Neural cell (in vitro differentiated cells): ENCODE data around the gene PRR14. TPM values are rescaled to one million over a fixed set of nuclear protein-coding genes. Genes with fewer than 3 reads are reported as not detected.
A peak's percentile ranks its signal among the peaks of the same experiment; 100 is the strongest.

Experiments used
- H2AFZ ChIP-seq: fragments of 200-600, 300-800 bp; sonication (generic), shearing (Covaris generic); 2 replicates; pipeline ENCODE4 v1.6.0; 2014; ENCODE audit warnings: low read depth, mild to moderate bottlenecking, antibody characterized with exemption, low read length, moderate library complexity
- H3F3A ChIP-seq: fragments of 200-600 bp; shearing (Covaris generic); 2 replicates; pipeline ENCODE4 v1.6.1; 2016; ENCODE audit warnings: mild to moderate bottlenecking, moderate library complexity, mixed read lengths, antibody characterized with exemption, low read length; ENCODE audit not compliant: insufficient read depth, poor library complexity, severe bottlenecking
- H3K27ac ChIP-seq: fragments of 200-600, 300-800 bp; sonication (generic), shearing (Covaris generic); 2 replicates; pipeline ENCODE4 v1.5.1; 2014; ENCODE audit warnings: mild to moderate bottlenecking, low read length, moderate library complexity
- H3K27me3 ChIP-seq: fragments of 300-800, 200-600 bp; sonication (generic), shearing (Covaris generic); 2 replicates; pipeline ENCODE4 v1.6.0; 2014; ENCODE audit warnings: mild to moderate bottlenecking, low read depth, low read length, moderate library complexity; ENCODE audit not compliant: insufficient read depth
- H3K36me3 ChIP-seq: fragments of 300-800, 200-600 bp; sonication (generic), shearing (Covaris generic); 2 replicates; pipeline ENCODE4 v1.5.1; 2014; ENCODE audit warnings: mild to moderate bottlenecking, antibody characterized with exemption, low read length, moderate library complexity; ENCODE audit not compliant: insufficient read depth
- H3K4me2 ChIP-seq: fragments of 300-800, 200-600 bp; sonication (generic), shearing (Covaris generic); 2 replicates; pipeline ENCODE4 v1.6.0; 2014; ENCODE audit warnings: mild to moderate bottlenecking, low read length
- H3K4me3 ChIP-seq: fragments of 300-800, 200-600 bp; sonication (generic), shearing (Covaris generic); 2 replicates; pipeline ENCODE4 v1.5.1; 2014; ENCODE audit warnings: mild to moderate bottlenecking, low read length, moderate library complexity
- H3K79me2 ChIP-seq: fragments of 200-600 bp; shearing (Covaris generic); replicated peaks from 2 replicates; pipeline ENCODE4 v1.6.0; 2014; ENCODE audit warnings: mild to moderate bottlenecking, low read length, moderate library complexity; ENCODE audit not compliant: insufficient read depth
- H3K9ac ChIP-seq: fragments of 300-800, 200-600 bp; sonication (generic), shearing (Covaris generic); 2 replicates; pipeline ENCODE4 v1.6.1; 2016; ENCODE audit warnings: mild to moderate bottlenecking, low read length, mixed read lengths
- H3K9me2 ChIP-seq: fragments of 200-600 bp; shearing (Covaris generic); 2 replicates; pipeline ENCODE4 v1.6.1; 2016; ENCODE audit warnings: mild to moderate bottlenecking, low read length, mixed read lengths; ENCODE audit not compliant: insufficient read depth
- H3K9me3 ChIP-seq: fragments of 200-600, 300-800 bp; sonication (generic), shearing (Covaris generic); 2 replicates; pipeline ENCODE4 v1.6.1; 2016; ENCODE audit warnings: mild to moderate bottlenecking, mixed run types, low read length, moderate library complexity, mixed read lengths
- H4K20me1 ChIP-seq: fragments of 200-600 bp; shearing (Covaris generic); 2 replicates; pipeline ENCODE4 v1.6.1; 2016; ENCODE audit warnings: mild to moderate bottlenecking, mixed run types; ENCODE audit not compliant: insufficient read depth
- CTCF ChIP-seq: fragments of 450-650 bp; IDR thresholded peaks from 2 replicates; pipeline ENCODE4 v1.5.1; 2014; ENCODE audit warnings: antibody characterized with exemption, mild to moderate bottlenecking, moderate library complexity; ENCODE audit not compliant: poor library complexity, severe bottlenecking
- EP300 ChIP-seq: fragments of 450-650 bp; conservative IDR thresholded peaks from 2 replicates; pipeline ENCODE4 v1.6.1; 2014; ENCODE audit warnings: antibody characterized with exemption, mild to moderate bottlenecking, moderate library complexity; ENCODE audit not compliant: poor library complexity, severe bottlenecking
- EZH2 ChIP-seq: fragments of 200-600, 300-800 bp; shearing (Covaris generic), sonication (generic); IDR thresholded peaks from 2 replicates; pipeline ENCODE4 v1.6.1; 2014; ENCODE audit warnings: antibody characterized with exemption, low read length, borderline replicate concordance, mild to moderate bottlenecking; ENCODE audit not compliant: insufficient read depth, poor library complexity, severe bottlenecking
- MXI1 ChIP-seq: fragments of 450-650 bp; conservative IDR thresholded peaks from 2 replicates; pipeline ENCODE4 v1.6.1; 2014; ENCODE audit warnings: antibody characterized with exemption, mild to moderate bottlenecking; ENCODE audit not compliant: poor library complexity, severe bottlenecking
- POLR2AphosphoS5 ChIP-seq: IDR thresholded peaks from 2 replicates; pipeline ENCODE4 v1.6.1; 2012
- RAD21 ChIP-seq: fragments of 450-650 bp; conservative IDR thresholded peaks from 2 replicates; pipeline ENCODE4 v1.6.1; 2014; ENCODE audit warnings: antibody characterized with exemption, mild to moderate bottlenecking, moderate library complexity
- REST ChIP-seq: IDR thresholded peaks from 2 replicates; pipeline ENCODE4 v1.6.1; 2012; ENCODE audit warnings: borderline replicate concordance
- SMC3 ChIP-seq: fragments of 450-650 bp; conservative IDR thresholded peaks from 2 replicates; pipeline ENCODE4 v1.6.1; 2014; ENCODE audit warnings: antibody characterized with exemption, mild to moderate bottlenecking, moderate library complexity; ENCODE audit not compliant: poor library complexity
- TAF1 ChIP-seq: IDR thresholded peaks from 2 replicates; pipeline ENCODE4 v1.6.1; 2012; ENCODE audit warnings: low read depth
- polyA plus RNA-seq: library from polyadenylated mRNA; depleted of rRNA; stranded (reverse); fragments of >200 nt; gene quantifications from 2 replicates; pipeline ENCODE4 v1.2.3, GENCODE V29; 2014

The PRR14 gene
- polyA plus RNA-seq, 1 donor from 2014 or later = 23.3 TPM

GRCh38 chr16:30658731-30659506 lies 8.2 kb downstream of the PRR14 start:
- H3K36me3 ChIP-seq = peaks cover 8% of the 10 kb centered on the region
- no peak overlapping the region for H3K4me2 ChIP-seq
- H3K9me2 ChIP-seq = no peaks in the 10 kb centered on the region
- H3K9me3 ChIP-seq = no peaks in the 10 kb centered on the region
- H2AFZ ChIP-seq = peak overlapping the region; percentile 36
- H3K79me2 ChIP-seq = peaks cover 39% of the 10 kb centered on the region
- H3K9ac ChIP-seq = peak overlapping the region; percentile 93
- H4K20me1 ChIP-seq = no peaks in the 10 kb centered on the region
- peak overlapping the region; percentile 97 for H3K27ac ChIP-seq
- H3K27me3 ChIP-seq = no peaks in the 10 kb centered on the region
- H3K4me3 ChIP-seq = peak overlapping the region; percentile 94
- no peak for TF ChIP-seq RAD21
- TF ChIP-seq EP300 = peak; percentile 5
- peak; percentile 40 for TF ChIP-seq SMC3
- no peak for TF ChIP-seq EZH2
- peak; percentile 24 for TF ChIP-seq TAF1
- TF ChIP-seq MXI1 = peak; percentile 43
- TF ChIP-seq CTCF = peak; percentile 50
- no peak for TF ChIP-seq POLR2AphosphoS5
- no peak for TF ChIP-seq REST
- H3F3A ChIP-seq = peaks cover 6% of the 10 kb centered on the region

- Histone ChIP-seq H2AFZ (peak overlapping the region; percentile 14), H3K9me3 (no peaks in the 10 kb centered on the region), H3K27ac (peak overlapping the region; percentile 97), H3K36me3 (peaks cover 8% of the 10 kb centered on the region), H4K20me1 (no peaks in the 10 kb centered on the region), H3K9me2 (no peaks in the 10 kb centered on the region), H3K79me2 (peaks cover 39% of the 10 kb centered on the region), H3K4me3 (peak overlapping the region; percentile 94), H3F3A (peaks cover 6% of the 10 kb centered on the region), H3K27me3 (no peaks in the 10 kb centered on the region), H3K9ac (peak overlapping the region; percentile 93), H3K4me2 (peak overlapping the region; percentile 82)
- TF ChIP-seq RAD21 = no peak
- TF ChIP-seq MXI1 = peak; percentile 42
- TF ChIP-seq REST = no peak
- no peak for TF ChIP-seq EP300
- no peak for TF ChIP-seq TAF1
- no peak for TF ChIP-seq EZH2
Observed at GRCh38 chr16:30659507-30660423, 9.0 kb downstream of the PRR14 start.
